Mesendoderm (in vitro differentiated cells): Measurements from ENCODE around the gene ADAM19.

Experiments used
- DNase-seq: peaks from one replicate; pipeline ENCODE4 v3.0.0; 2013
- H2AK5ac ChIP-seq: 2 replicates; pipeline ENCODE4 v1.6.1; 2013; ENCODE audit warnings: low read length, inconsistent platforms
- H2BK120ac ChIP-seq: 2 replicates; pipeline ENCODE4 v1.6.1; 2013; ENCODE audit warnings: low read depth, mild to moderate bottlenecking, low read length, moderate library complexity, mixed read lengths
- H2BK15ac ChIP-seq: replicated peaks from 2 replicates; pipeline ENCODE4 v1.6.1; 2013; ENCODE audit warnings: low read depth, mild to moderate bottlenecking, moderate library complexity
- H2BK5ac ChIP-seq: 2 replicates; pipeline ENCODE4 v1.6.1; 2013; ENCODE audit warnings: low read length, inconsistent platforms
- H3K18ac ChIP-seq: 2 replicates; pipeline ENCODE4 v1.6.1; 2013; ENCODE audit warnings: mild to moderate bottlenecking, low read length, mixed read lengths
- H3K23ac ChIP-seq: one replicate; pipeline ENCODE4 v1.6.1; 2013; ENCODE audit warnings: low read length
- H3K27ac ChIP-seq: 2 replicates; pipeline ENCODE4 v1.5.1; 2013; ENCODE audit warnings: low read depth, mild to moderate bottlenecking, inconsistent platforms, low read length, moderate library complexity
- H3K27me3 ChIP-seq: 2 replicates; pipeline ENCODE4 v1.6.1; 2013; ENCODE audit warnings: low read length, control low read depth, mild to moderate bottlenecking, inconsistent platforms; ENCODE audit not compliant: insufficient read depth, poor library complexity
- H3K36me3 ChIP-seq: 2 replicates; pipeline ENCODE4 v1.6.1; 2013; ENCODE audit warnings: low read length, inconsistent platforms; ENCODE audit not compliant: control insufficient read depth, insufficient read depth
- H3K4ac ChIP-seq: one replicate; pipeline ENCODE4 v1.6.1; 2013; ENCODE audit warnings: low read depth, mild to moderate bottlenecking, low read length, moderate library complexity
- H3K4me1 ChIP-seq: 2 replicates; pipeline ENCODE4 v1.6.1; 2013; ENCODE audit warnings: low read depth, low read length, inconsistent platforms; ENCODE audit not compliant: control insufficient read depth
- H3K4me2 ChIP-seq: 2 replicates; pipeline ENCODE4 v1.6.1; 2013; ENCODE audit warnings: low read length
- H3K4me3 ChIP-seq: 2 replicates; pipeline ENCODE4 v1.5.1; 2013; ENCODE audit warnings: mild to moderate bottlenecking, low read length
- H3K56ac ChIP-seq: one replicate; pipeline ENCODE4 v1.6.1; 2013; ENCODE audit warnings: low read length
- H3K79me1 ChIP-seq: 2 replicates; pipeline ENCODE4 v1.6.1; 2013; ENCODE audit warnings: low read length, inconsistent platforms
- H3K79me2 ChIP-seq: 2 replicates; pipeline ENCODE4 v1.6.1; 2013; ENCODE audit warnings: mild to moderate bottlenecking, low read length; ENCODE audit not compliant: control insufficient read depth, insufficient read depth
- H3K9ac ChIP-seq: 2 replicates; pipeline ENCODE4 v1.6.1; 2013; ENCODE audit warnings: low read length, inconsistent platforms
- H4K5ac ChIP-seq: one replicate; pipeline ENCODE4 v1.6.1; 2013; ENCODE audit warnings: low read length
- H4K8ac ChIP-seq: one replicate; pipeline ENCODE4 v1.6.1; 2013; ENCODE audit warnings: low read depth, mild to moderate bottlenecking, control low read depth, low read length, moderate library complexity
- WGBS: extraction: QIAGEN DNeasy Blood & Tissue Kit; methylation state at CpG from one replicate; pipeline ENCODE4 v1.1.7; 2013; ENCODE audit warnings: low lambda C conversion rate, missing lambda C conversion rate; ENCODE audit not compliant: insufficient coverage; ENCODE audit errors: extremely low coverage; 5-methylcytosine and 5-hydroxymethylcytosine counted together

ADAM19 gene

GRCh38 chr5:157511651-157512644, 63.6 kb downstream of the ADAM19 start:
- no peak overlapping the region for H3K4ac ChIP-seq
- H3K4me1 ChIP-seq, result no peaks in the 10 kb centered on the region
- peaks cover under 1% of the 10 kb centered on the region for H3K79me2 ChIP-seq
- no peak overlapping the region for H4K8ac ChIP-seq
- H3K4me2 ChIP-seq, result no peak overlapping the region
- peaks cover 48% of the 10 kb centered on the region for H3K36me3 ChIP-seq
- no peak overlapping the region for H2BK15ac ChIP-seq
- H3K56ac ChIP-seq, result no peak overlapping the region
- DNase-seq, result peak; percentile 64
- H2BK5ac ChIP-seq, result no peak overlapping the region
- no peak overlapping the region for H2BK120ac ChIP-seq
- WGBS, result no CpG with 5 or more reads among the region's 9 CpGs
- no peak overlapping the region for H3K23ac ChIP-seq
- H3K79me1 ChIP-seq, result peaks cover 22% of the 10 kb centered on the region
- H3K27me3 ChIP-seq, result no peaks in the 10 kb centered on the region
- no peak overlapping the region for H4K5ac ChIP-seq
- H3K9ac ChIP-seq, result no peak overlapping the region
- no peak overlapping the region for H3K27ac ChIP-seq
- H3K4me3 ChIP-seq, result no peak overlapping the region
- H3K18ac ChIP-seq, result no peak overlapping the region
- H2AK5ac ChIP-seq, result no peak overlapping the region

DNA sequence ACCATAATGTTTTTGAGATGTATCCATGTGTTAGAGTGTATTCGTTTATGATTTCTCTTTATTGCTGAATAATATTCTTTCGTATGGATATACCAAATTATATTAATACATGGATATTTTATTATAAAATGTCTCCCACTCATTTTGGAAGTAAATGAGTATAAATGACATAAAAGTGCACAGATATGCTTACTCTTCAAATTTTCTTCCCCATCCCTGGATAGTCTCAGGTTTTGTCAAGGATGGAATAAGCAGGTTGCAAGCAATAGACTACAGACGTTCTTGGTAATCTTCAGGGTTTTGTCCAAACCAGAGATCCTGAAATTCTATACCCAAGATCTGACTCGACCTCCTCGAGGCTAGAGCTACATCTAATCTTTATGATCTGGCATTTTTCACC, 64.9 kb downstream of the ADAM19 start:
- H3K4ac ChIP-seq, result no peak overlapping the region
- H3K9ac ChIP-seq, result no peak overlapping the region
- H3K23ac ChIP-seq, result no peak overlapping the region
- DNase-seq, result no peak
- no peak overlapping the region for H3K4me2 ChIP-seq
- no peak overlapping the region for H3K4me3 ChIP-seq
- no peaks in the 10 kb centered on the region for H3K27me3 ChIP-seq
- H4K5ac ChIP-seq, result no peak overlapping the region
- no peak overlapping the region for H2BK5ac ChIP-seq
- no peak overlapping the region for H4K8ac ChIP-seq
- H2AK5ac ChIP-seq, result no peak overlapping the region
- no peak overlapping the region for H2BK15ac ChIP-seq
- no peak overlapping the region for H3K56ac ChIP-seq
- no peaks in the 10 kb centered on the region for H3K79me2 ChIP-seq
- no CpG with 5 or more reads among the region's 5 CpGs for WGBS
- no peak overlapping the region for H2BK120ac ChIP-seq
- H3K4me1 ChIP-seq, result no peaks in the 10 kb centered on the region
- H3K79me1 ChIP-seq, result peaks cover 21% of the 10 kb centered on the region
- no peak overlapping the region for H3K27ac ChIP-seq
- peaks cover 47% of the 10 kb centered on the region for H3K36me3 ChIP-seq
- no peak overlapping the region for H3K18ac ChIP-seq

DNA sequence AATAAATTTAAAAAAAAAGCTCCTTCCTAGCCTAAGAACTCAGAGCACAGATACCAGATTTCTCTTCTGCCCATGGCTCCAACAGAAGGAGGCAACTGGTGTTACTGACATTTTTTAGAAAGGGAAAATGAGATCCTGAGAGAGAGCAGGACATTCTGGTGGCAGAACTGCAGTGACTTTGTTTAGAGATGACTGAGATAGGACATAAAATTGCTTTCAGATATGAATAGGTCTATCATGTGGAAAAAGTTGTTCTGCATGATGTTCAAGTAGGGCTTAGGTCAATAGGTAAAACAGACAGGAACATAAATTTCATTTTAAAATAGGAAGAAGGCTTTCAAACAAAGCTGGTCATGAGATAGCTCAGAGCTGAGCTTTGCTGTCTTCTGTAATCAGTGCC, 66.0 kb downstream of the ADAM19 start:
- no peak overlapping the region for H2BK120ac ChIP-seq
- H3K56ac ChIP-seq, result no peak overlapping the region
- no peak overlapping the region for H3K4me3 ChIP-seq
- no peak overlapping the region for H4K8ac ChIP-seq
- H3K79me1 ChIP-seq, result peaks cover 22% of the 10 kb centered on the region
- no peaks in the 10 kb centered on the region for H3K79me2 ChIP-seq
- H2AK5ac ChIP-seq, result no peak overlapping the region
- no peak overlapping the region for H2BK15ac ChIP-seq
- no peaks in the 10 kb centered on the region for H3K27me3 ChIP-seq
- H4K5ac ChIP-seq, result no peak overlapping the region
- no peak overlapping the region for H3K23ac ChIP-seq
- no peak overlapping the region for H3K9ac ChIP-seq
- no peak overlapping the region for H3K27ac ChIP-seq
- no peak for DNase-seq
- no peak overlapping the region for H3K4me2 ChIP-seq
- H3K4ac ChIP-seq, result no peak overlapping the region
- no peak overlapping the region for H2BK5ac ChIP-seq
- no peak overlapping the region for H3K18ac ChIP-seq
- H3K4me1 ChIP-seq, result no peaks in the 10 kb centered on the region
- peaks cover 47% of the 10 kb centered on the region for H3K36me3 ChIP-seq

DNA sequence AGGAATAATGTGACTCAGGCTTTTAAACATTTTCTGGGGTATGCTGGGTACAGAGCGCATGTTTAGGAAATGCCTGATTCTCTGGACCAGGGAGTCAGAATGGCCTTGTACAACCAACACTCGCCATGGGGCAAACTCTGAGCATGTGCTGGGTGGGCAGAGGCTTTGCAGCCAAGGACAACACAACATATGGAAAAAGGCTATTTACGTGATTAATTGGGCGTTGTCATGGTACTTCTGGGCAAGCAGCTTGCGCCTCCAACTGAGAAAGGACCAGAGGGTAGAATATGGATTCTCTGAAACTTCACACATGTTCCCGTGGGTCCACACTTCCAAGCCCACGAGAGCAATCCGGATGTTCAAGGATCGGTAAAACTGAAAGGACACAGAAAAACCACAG, 66.5 kb downstream of the ADAM19 start:
- Histone ChIP-seq H3K79me2 (no peaks in the 10 kb centered on the region), H3K4me3 (no peak overlapping the region), H4K5ac (no peak overlapping the region), H3K4me2 (no peak overlapping the region), H3K79me1 (peaks cover 23% of the 10 kb centered on the region), H2BK5ac (no peak overlapping the region), H3K56ac (no peak overlapping the region), H3K23ac (no peak overlapping the region), H3K18ac (no peak overlapping the region), H2BK120ac (no peak overlapping the region), H2AK5ac (no peak overlapping the region), H3K27me3 (no peaks in the 10 kb centered on the region), H3K4me1 (no peaks in the 10 kb centered on the region), H3K36me3 (peaks cover 48% of the 10 kb centered on the region), H4K8ac (no peak overlapping the region), H3K9ac (no peak overlapping the region), H3K4ac (no peak overlapping the region), H2BK15ac (no peak overlapping the region), H3K27ac (no peak overlapping the region)
- WGBS, result no CpG with 5 or more reads among the region's 9 CpGs
- DNase-seq, result no peak

GRCh38 chr5:157506981-157507780, 68.4 kb downstream of the ADAM19 start:
- Histone ChIP-seq H2BK15ac (no peak overlapping the region), H2BK5ac (no peak overlapping the region), H3K27ac (no peak overlapping the region), H3K79me2 (no peaks in the 10 kb centered on the region), H3K23ac (no peak overlapping the region), H3K4me2 (no peak overlapping the region), H3K27me3 (no peaks in the 10 kb centered on the region), H3K79me1 (peaks cover 24% of the 10 kb centered on the region), H3K4me1 (no peaks in the 10 kb centered on the region), H4K8ac (no peak overlapping the region), H3K9ac (no peak overlapping the region), H2AK5ac (no peak overlapping the region), H3K4me3 (no peak overlapping the region), H2BK120ac (no peak overlapping the region), H3K36me3 (peaks cover 47% of the 10 kb centered on the region), H3K56ac (no peak overlapping the region), H3K18ac (no peak overlapping the region), H3K4ac (no peak overlapping the region), H4K5ac (no peak overlapping the region)
- DNase-seq, result no peak
- WGBS, result no CpG with 5 or more reads among the region's 14 CpGs
